Mammary epithelial cell (primary cell): ENCODE results near the gene TUFT1.

ENCODE experiments used
- EZH2 ChIP-seq: IDR thresholded peaks from 2 replicates; pipeline ENCODE4 v1.6.1; 2012; ENCODE audit warnings: low read length, inconsistent platforms, borderline replicate concordance
- TF ChIP-seq, protein P1 (sequence below), 2 donors: IDR thresholded peaks in 1 of 2; conservative IDR thresholded peaks in 1 of 2; 2 replicates each; pipeline ENCODE4 v1.5.1; 2011 to 2012; ENCODE audit warnings: inconsistent platforms in 2 of 2, low read length in 2 of 2, mild to moderate bottlenecking in 2 of 2, control low read depth in 1 of 2, low read depth in 1 of 2; ENCODE audit not compliant: insufficient read depth in 1 of 2; ENCODE audit errors: extremely low read depth in 1 of 2

DNA sequence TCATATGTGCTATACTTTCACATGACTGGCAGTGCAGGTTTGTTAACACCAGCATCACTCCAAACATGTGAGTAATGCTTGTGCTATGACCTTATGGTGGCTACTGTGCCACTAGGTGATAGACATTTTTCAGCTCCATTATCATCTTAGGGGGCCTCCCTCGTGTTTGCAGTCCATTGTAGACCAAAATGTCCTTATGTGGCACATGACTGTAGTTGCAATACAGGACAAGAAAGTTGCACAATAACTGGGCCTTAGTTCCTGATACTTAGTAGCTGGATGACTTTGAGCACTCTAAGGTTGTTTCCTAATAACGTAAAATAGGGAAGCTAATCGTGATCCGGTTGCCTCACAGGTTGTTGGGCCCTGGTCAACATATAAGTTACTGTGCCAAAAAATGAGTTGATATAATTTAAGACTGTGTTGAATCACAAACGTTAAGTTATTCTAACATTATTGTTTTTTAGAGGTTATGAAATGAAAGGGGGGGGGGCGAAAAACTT is 71.2 kb downstream of the TUFT1 start:
- TF ChIP-seq, protein P1, sequence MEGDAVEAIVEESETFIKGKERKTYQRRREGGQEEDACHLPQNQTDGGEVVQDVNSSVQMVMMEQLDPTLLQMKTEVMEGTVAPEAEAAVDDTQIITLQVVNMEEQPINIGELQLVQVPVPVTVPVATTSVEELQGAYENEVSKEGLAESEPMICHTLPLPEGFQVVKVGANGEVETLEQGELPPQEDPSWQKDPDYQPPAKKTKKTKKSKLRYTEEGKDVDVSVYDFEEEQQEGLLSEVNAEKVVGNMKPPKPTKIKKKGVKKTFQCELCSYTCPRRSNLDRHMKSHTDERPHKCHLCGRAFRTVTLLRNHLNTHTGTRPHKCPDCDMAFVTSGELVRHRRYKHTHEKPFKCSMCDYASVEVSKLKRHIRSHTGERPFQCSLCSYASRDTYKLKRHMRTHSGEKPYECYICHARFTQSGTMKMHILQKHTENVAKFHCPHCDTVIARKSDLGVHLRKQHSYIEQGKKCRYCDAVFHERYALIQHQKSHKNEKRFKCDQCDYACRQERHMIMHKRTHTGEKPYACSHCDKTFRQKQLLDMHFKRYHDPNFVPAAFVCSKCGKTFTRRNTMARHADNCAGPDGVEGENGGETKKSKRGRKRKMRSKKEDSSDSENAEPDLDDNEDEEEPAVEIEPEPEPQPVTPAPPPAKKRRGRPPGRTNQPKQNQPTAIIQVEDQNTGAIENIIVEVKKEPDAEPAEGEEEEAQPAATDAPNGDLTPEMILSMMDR (conservative IDR thresholded peaks at IDR 0.05 in 1 of 2, IDR thresholded peaks at IDR 0.05 in 1 of 2; ENCODE audit: extremely low read depth in 1 of 2, insufficient read depth in 1 of 2, low read depth in 1 of 2, low read length in 2 of 2) = no peak
- no peak for TF ChIP-seq EZH2
